Urinary bladder (tissue), 4 donors: Measurements from ENCODE around the gene FRMD4B. TPM values are rescaled to one million over a fixed set of nuclear protein-coding genes. Genes with fewer than 3 reads are reported as not detected.

Experiments
- DNase-seq: peaks from one replicate; pipeline ENCODE4 v3.0.0-alpha.2; 2015; ENCODE audit errors: extremely low spot score
- H3K27ac ChIP-seq: one replicate; pipeline ENCODE4 v1.5.1; 2013; ENCODE audit warnings: low read depth, mild to moderate bottlenecking, moderate library complexity
- H3K36me3 ChIP-seq: one replicate; pipeline ENCODE4 v1.6.1; 2013; ENCODE audit warnings: mild to moderate bottlenecking, moderate library complexity; ENCODE audit not compliant: insufficient read depth
- H3K4me1 ChIP-seq: one replicate; pipeline ENCODE4 v1.6.1; 2013; ENCODE audit warnings: mild to moderate bottlenecking, moderate library complexity; ENCODE audit not compliant: insufficient read depth
- H3K4me3 ChIP-seq: one replicate; pipeline ENCODE4 v1.5.1; 2013; ENCODE audit warnings: low read depth, low read length
- WGBS: extraction: QIAGEN DNeasy Blood & Tissue Kit; methylation state at CpG from one replicate; pipeline ENCODE4 v1.1.7; 2013; 5-methylcytosine and 5-hydroxymethylcytosine counted together
- polyA plus RNA-seq: library from polyadenylated mRNA; stranded (reverse); fragments of 200-250 nt; gene quantifications from one replicate; pipeline ENCODE4 v1.2.3, GENCODE V29; 2013
- total RNA-seq: library from RNA; depleted of rRNA; stranded (reverse); fragments of >200 nt; gene quantifications from one replicate; pipeline ENCODE4 v1.2.3, GENCODE V29; 2014
- donor health status: healthy with polysubstance abuse.
- donor health status: healthy.

The FRMD4B gene
- total and polyA plus RNA-seq, 2 donors = 5.9 to 39.1 TPM

- Histone ChIP-seq H3K27ac (no peak overlapping the region), H3K36me3 (no peaks in the 10 kb centered on the region), H3K4me1 (no peaks in the 10 kb centered on the region), H3K4me3 (no peak overlapping the region)
- no peak for DNase-seq
- WGBS = 43% methylated on average over 9 of the region's 9 CpGs
These were observed 27.8 kb upstream of the FRMD4B start for GRCh38 chr3:69413551-69414207.

GRCh38 chr3:69411346-69411745, 25.5 kb upstream of the FRMD4B start:
- 47% methylated on average over 3 of the region's 3 CpGs for WGBS
- Histone ChIP-seq H3K27ac (no peak overlapping the region), H3K36me3 (no peaks in the 10 kb centered on the region), H3K4me3 (no peak overlapping the region), H3K4me1 (no peaks in the 10 kb centered on the region)
- no peak for DNase-seq

- Histone ChIP-seq H3K4me3 (no peak overlapping the region), H3K27ac (no peak overlapping the region)
These were observed 24.4 kb upstream of the FRMD4B start for GRCh38 chr3:69410301-69410700.

GRCh38 chr3:69409831-69410230, 23.9 kb upstream of the FRMD4B start:
- H3K27ac ChIP-seq = no peak overlapping the region
- DNase-seq = no peak
- H3K4me1 ChIP-seq = no peaks in the 10 kb centered on the region
- H3K4me3 ChIP-seq = no peak overlapping the region
- no peaks in the 10 kb centered on the region for H3K36me3 ChIP-seq
- WGBS = 91% methylated on average over 1 of the region's 1 CpG

More at GRCh38 chr3:69410301-69410700, 24.4 kb upstream of the FRMD4B start:
- DNase-seq = no peak
- WGBS = 38% methylated on average over 8 of the region's 8 CpGs
- Histone ChIP-seq H3K4me1 (no peaks in the 10 kb centered on the region), H3K36me3 (no peaks in the 10 kb centered on the region)

- no peak overlapping the region for H3K27ac ChIP-seq
- H3K4me3 ChIP-seq = no peak overlapping the region
- 73% methylated on average over 4 of the region's 4 CpGs for WGBS
- no peaks in the 10 kb centered on the region for H3K36me3 ChIP-seq
- no peak for DNase-seq
- no peaks in the 10 kb centered on the region for H3K4me1 ChIP-seq
These were observed 23.1 kb upstream of the FRMD4B start for GRCh38 chr3:69409011-69409410.

GRCh38 chr3:69408542-69408941, 22.7 kb upstream of the FRMD4B start:
- H3K27ac ChIP-seq = no peak overlapping the region
- 67% methylated on average over 5 of the region's 5 CpGs for WGBS
- DNase-seq = no peak

GRCh38 chr3:69407908-69408307, 22.0 kb upstream of the FRMD4B start:
- H3K27ac ChIP-seq = no peak overlapping the region
- H3K36me3 ChIP-seq = no peaks in the 10 kb centered on the region
- no peak for DNase-seq
- no peak overlapping the region for H3K4me3 ChIP-seq
- no peaks in the 10 kb centered on the region for H3K4me1 ChIP-seq
- WGBS = 94% methylated on average over 7 of the region's 7 CpGs

More at GRCh38 chr3:69408542-69408941, 22.7 kb upstream of the FRMD4B start:
- H3K4me1 ChIP-seq = no peaks in the 10 kb centered on the region
- H3K36me3 ChIP-seq = no peaks in the 10 kb centered on the region
- H3K4me3 ChIP-seq = no peak overlapping the region

- no peaks in the 10 kb centered on the region for H3K36me3 ChIP-seq
- H3K4me3 ChIP-seq = no peak overlapping the region
- WGBS = 21% methylated on average over 2 of the region's 2 CpGs
- H3K27ac ChIP-seq = no peak overlapping the region
- no peaks in the 10 kb centered on the region for H3K4me1 ChIP-seq
- no peak for DNase-seq
These were observed 20.3 kb upstream of the FRMD4B start for GRCh38 chr3:69406163-69406562.

- Histone ChIP-seq H3K36me3 (no peaks in the 10 kb centered on the region), H3K4me3 (no peak overlapping the region), H3K4me1 (no peaks in the 10 kb centered on the region), H3K27ac (no peak overlapping the region)
- WGBS = 96% methylated on average over 3 of the region's 3 CpGs
- no peak for DNase-seq
These were observed 19.2 kb upstream of the FRMD4B start for GRCh38 chr3:69405067-69405466.

- H3K36me3 ChIP-seq = no peaks in the 10 kb centered on the region
- 74% methylated on average over 4 of the region's 4 CpGs for WGBS
These were observed 17.6 kb upstream of the FRMD4B start for GRCh38 chr3:69403454-69403853.

GRCh38 chr3:69400683-69401082, 14.8 kb upstream of the FRMD4B start:
- no peak for DNase-seq
- Histone ChIP-seq H3K27ac (no peak overlapping the region), H3K36me3 (no peaks in the 10 kb centered on the region), H3K4me3 (no peak overlapping the region), H3K4me1 (no peaks in the 10 kb centered on the region)
- whole genome bisulfite sequencing = 54% methylated on average over 2 of the region's 2 CpGs

More at GRCh38 chr3:69403454-69403853, 17.6 kb upstream of the FRMD4B start:
- no peaks in the 10 kb centered on the region for H3K4me1 ChIP-seq
- H3K4me3 ChIP-seq = no peak overlapping the region
- DNase-seq = peak; percentile 35
- no peak overlapping the region for H3K27ac ChIP-seq

GRCh38 chr3:69392850-69393249, 7.0 kb upstream of the FRMD4B start:
- no peak for DNase-seq
- 72% methylated on average over 3 of the region's 3 CpGs for WGBS
- H3K27ac ChIP-seq = no peak overlapping the region
- no peaks in the 10 kb centered on the region for H3K4me1 ChIP-seq
- H3K4me3 ChIP-seq = no peak overlapping the region
- no peaks in the 10 kb centered on the region for H3K36me3 ChIP-seq

GRCh38 chr3:69392415-69392814, 6.5 kb upstream of the FRMD4B start:
- Histone ChIP-seq H3K36me3 (no peaks in the 10 kb centered on the region), H3K4me1 (no peaks in the 10 kb centered on the region), H3K27ac (no peak overlapping the region), H3K4me3 (no peak overlapping the region)
- WGBS = 95% methylated on average over 2 of the region's 2 CpGs
- no peak for DNase-seq

GRCh38 chr3:69391554-69391953, 5.7 kb upstream of the FRMD4B start:
- Histone ChIP-seq H3K27ac (no peak overlapping the region), H3K4me1 (no peaks in the 10 kb centered on the region), H3K4me3 (no peak overlapping the region), H3K36me3 (no peaks in the 10 kb centered on the region)
- 92% methylated on average over 1 of the region's 1 CpG for WGBS
- no peak for DNase-seq

- Histone ChIP-seq H3K4me1 (no peaks in the 10 kb centered on the region), H3K27ac (no peak overlapping the region), H3K36me3 (no peaks in the 10 kb centered on the region), H3K4me3 (no peak overlapping the region)
- WGBS = 90% methylated on average over 5 of the region's 5 CpGs
- no peak for DNase-seq
These were observed 4.9 kb upstream of the FRMD4B start for GRCh38 chr3:69390771-69391170.
